Choroid plexus epithelial cell (primary cell): ENCODE results near the gene LRRC41.

Experiments used
- DNase-seq: peaks from one replicate; pipeline ENCODE4 v3.0.0-alpha.2; 2010; ENCODE audit warnings: low read depth
- H3K4me3 ChIP-seq: 2 replicates; pipeline ENCODE4 v1.5.1; 2011; ENCODE audit warnings: low read depth, mild to moderate bottlenecking, control low read depth, low read length, moderate library complexity
- TF ChIP-seq, protein P1 (sequence below): conservative IDR thresholded peaks from 2 replicates; pipeline ENCODE4 v1.5.1; 2011; ENCODE audit warnings: low read depth, mild to moderate bottlenecking, control low read depth, inconsistent platforms, low read length, moderate library complexity

Gene LRRC41, protein sequence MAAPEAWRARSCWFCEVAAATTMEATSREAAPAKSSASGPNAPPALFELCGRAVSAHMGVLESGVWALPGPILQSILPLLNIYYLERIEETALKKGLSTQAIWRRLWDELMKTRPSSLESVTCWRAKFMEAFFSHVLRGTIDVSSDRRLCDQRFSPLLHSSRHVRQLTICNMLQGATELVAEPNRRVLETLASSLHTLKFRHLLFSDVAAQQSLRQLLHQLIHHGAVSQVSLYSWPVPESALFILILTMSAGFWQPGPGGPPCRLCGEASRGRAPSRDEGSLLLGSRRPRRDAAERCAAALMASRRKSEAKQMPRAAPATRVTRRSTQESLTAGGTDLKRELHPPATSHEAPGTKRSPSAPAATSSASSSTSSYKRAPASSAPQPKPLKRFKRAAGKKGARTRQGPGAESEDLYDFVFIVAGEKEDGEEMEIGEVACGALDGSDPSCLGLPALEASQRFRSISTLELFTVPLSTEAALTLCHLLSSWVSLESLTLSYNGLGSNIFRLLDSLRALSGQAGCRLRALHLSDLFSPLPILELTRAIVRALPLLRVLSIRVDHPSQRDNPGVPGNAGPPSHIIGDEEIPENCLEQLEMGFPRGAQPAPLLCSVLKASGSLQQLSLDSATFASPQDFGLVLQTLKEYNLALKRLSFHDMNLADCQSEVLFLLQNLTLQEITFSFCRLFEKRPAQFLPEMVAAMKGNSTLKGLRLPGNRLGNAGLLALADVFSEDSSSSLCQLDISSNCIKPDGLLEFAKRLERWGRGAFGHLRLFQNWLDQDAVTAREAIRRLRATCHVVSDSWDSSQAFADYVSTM

DNA sequence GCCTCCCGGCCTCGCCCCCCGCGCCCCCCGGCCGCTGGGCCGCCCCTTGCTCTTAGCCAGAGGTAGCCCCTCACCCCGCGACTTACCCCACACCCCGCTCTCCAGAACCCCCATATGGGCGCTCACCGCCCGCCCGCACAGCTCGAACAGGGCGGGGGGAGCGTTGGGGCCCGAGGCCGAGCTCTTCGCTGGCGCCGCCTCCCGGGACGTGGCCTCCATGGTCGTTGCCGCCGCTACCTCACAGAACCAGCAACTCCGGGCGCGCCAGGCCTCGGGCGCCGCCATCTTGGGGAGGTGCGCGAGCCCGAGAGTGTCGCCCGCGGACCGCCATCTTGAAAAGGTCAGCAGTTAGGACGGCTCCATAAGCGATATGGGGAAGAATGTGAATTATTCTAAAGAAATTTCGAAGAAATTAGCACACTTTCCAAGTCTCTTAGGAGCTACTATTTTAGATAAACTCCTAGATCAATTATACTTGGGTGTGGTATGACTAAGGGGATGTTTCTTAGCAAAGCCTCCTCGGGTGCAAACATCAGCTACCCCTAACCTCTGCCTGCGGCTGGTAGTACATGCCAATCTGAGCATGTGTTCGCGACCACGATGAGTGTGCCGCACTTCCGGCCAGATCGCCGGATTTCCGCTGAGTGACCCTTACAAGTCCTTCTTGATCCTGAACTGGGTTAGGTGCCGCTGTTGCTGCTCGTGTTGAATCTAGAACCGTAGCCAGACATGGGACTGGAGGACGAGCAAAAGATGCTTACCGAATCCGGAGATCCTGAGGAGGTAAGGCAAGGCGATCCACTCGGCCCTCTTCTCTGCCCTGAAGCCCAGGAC lies at the start of gene LRRC41, which contains the start of gene UQCRH:
TSS of gene LRRC41 (minus strand) at position 579 of the 834 bp plus-strand sequence. CDS start at position 285, 294 bp downstream.
TSS of gene UQCRH (plus strand) at position 661 of the 834 bp plus-strand sequence. CDS start at position 730, 69 bp downstream.
- TF ChIP-seq, protein P1, sequence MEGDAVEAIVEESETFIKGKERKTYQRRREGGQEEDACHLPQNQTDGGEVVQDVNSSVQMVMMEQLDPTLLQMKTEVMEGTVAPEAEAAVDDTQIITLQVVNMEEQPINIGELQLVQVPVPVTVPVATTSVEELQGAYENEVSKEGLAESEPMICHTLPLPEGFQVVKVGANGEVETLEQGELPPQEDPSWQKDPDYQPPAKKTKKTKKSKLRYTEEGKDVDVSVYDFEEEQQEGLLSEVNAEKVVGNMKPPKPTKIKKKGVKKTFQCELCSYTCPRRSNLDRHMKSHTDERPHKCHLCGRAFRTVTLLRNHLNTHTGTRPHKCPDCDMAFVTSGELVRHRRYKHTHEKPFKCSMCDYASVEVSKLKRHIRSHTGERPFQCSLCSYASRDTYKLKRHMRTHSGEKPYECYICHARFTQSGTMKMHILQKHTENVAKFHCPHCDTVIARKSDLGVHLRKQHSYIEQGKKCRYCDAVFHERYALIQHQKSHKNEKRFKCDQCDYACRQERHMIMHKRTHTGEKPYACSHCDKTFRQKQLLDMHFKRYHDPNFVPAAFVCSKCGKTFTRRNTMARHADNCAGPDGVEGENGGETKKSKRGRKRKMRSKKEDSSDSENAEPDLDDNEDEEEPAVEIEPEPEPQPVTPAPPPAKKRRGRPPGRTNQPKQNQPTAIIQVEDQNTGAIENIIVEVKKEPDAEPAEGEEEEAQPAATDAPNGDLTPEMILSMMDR = no peak
- peak within 1 kb of the TSS; percentile 72 for H3K4me3 ChIP-seq
- DNase-seq = peak; percentile 98

DNA sequence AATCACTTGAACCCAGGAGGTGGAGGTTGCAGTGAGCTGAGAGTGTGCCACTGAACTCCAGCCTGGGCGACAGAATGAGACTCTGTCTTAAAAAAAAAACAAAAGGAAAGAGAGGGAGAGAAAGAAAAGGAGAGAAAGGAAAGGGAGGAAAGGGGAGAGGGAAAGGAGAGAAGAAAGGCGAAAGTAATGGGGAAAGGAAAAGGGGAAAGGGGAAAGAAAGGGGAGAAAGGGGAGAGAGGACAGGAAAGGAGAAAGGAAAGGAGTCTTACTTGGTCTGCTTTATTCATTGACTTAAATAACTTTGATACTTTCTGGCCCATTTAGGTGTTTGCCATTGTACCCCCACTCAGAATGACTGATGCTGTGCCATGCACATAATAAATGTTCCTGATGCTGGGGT lies 48.9 kb upstream of the LRRC41 start:
- TF ChIP-seq, protein P1 = no peak

DNA sequence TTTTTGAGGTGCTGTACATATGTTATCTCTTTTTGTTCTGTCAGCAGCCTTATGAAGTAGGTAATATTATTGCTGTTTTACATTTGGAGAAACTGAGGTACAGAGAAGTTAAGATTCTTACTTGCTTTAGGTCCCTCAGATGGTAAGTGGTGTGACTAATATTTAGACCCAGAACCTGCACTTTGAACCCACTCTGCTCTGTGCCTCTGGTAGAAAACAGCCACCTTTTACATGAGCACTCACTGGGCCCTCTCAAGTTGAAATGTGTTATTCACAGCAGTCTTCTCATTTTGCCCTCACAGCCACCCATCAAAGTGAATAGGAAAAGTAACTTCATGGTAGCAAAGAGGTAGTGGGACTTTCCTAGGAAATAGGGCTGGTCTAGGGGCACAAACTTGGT lies 41.9 kb upstream of the LRRC41 start:
- DNase-seq = no peak
- TF ChIP-seq, protein P1 = no peak
- H3K4me3 ChIP-seq = no peak overlapping the region

More for the DNA sequence above, 48.9 kb upstream of the LRRC41 start:
- no peak overlapping the region for H3K4me3 ChIP-seq
- no peak for DNase-seq

DNA sequence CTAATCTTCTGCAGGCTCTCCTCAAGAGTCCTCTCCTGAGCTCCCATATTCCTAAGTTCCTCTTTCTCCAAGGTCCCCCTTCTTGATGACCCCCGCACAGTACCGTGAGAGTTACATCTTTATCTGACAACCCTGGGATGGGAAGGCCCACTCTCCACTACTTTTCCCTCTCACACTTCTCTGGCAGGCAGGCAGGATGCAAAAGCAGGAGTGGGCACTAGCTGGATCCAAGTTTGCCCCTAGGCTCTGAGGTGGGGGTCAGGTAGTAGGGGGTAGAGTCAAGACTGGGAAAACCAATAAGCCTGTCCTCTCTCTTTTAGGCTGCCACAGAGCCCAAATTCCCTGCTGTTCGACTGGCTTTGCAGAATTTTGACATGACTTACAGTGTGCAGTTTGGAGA lies 41.1 kb upstream of the LRRC41 start:
- TF ChIP-seq, protein P1 = no peak
- H3K4me3 ChIP-seq = no peak overlapping the region
- no peak for DNase-seq

DNA sequence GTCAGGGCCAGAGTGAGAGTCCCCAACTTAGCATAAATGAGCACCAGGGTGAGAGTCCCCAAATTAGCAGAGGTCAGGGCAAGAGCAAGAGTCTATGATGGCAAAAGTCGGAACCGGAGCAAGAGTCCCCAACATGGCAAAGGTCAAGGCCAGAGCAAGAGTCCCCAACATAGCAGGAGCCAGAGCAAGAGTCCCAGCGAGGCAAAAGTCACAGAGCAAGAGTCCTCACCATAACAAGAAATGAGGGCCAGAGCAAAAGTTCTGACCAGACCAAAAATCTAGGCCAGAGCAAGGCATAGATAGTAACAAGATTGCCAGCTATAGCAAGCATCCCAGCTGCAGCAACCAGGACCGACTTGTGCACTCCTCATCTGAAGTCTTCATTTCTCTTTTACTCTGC lies 40.3 kb upstream of the LRRC41 start:
- no peak overlapping the region for H3K4me3 ChIP-seq
- TF ChIP-seq, protein P1 = no peak
- no peak for DNase-seq

DNA sequence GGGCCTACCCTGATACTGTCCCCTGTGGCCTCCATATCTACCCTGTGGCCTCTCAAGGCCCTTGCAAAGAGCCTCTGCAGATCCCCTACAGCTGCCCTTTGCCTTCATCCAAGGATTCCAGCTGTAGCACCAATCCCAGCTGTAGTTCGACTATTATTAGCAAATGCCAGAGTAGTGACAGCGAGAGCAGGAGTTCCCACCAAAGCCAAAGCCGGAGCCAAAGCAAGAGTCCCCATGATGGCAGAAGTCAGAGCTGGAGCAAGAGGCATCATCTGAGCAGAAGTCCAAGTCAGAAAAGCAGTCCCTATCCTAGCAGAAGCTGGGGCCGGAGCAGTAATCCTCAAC lies 39.9 kb upstream of the LRRC41 start:
- H3K4me3 ChIP-seq = no peak overlapping the region
- DNase-seq = no peak
- TF ChIP-seq, protein P1 = no peak
